Measurements from ENCODE around the gene EBNA1BP2.

DNA sequence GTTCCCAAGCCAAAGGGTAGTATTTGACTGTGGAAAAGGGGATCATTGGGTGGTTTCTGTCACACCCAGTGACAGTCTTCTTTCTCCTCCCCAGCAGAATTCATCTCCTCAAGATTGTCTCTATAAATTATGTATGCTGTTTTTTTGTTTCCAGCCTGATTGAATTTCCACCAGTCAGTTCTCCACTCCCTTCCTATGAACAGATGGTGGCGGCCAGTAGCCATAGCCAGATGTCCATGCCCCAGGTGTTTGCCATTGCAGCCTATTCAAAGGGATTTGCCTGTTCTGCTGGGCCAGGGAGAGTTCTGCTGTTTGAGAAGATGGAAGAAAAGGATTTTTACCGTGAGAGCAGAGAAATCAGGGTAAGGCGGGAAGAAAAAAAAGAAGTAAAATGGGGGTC is 12.9 kb upstream of the EBNA1BP2 start:
- TF ChIP-seq EZH2phosphoT487 (IDR thresholded peaks at IDR 0.05; ENCODE audit: borderline replicate concordance, low read length) (no peak), EZH2 (IDR thresholded peaks at IDR 0.05; ENCODE audit: low read length, unreplicated experiment) (no peak)

All from PC-3 (cell line).